NCI-H146 treated with DMSO at 0.1 percent for 48 hours (cell line): ENCODE data around the gene C1QL1.

Experiments
- DNase-seq: peaks from one replicate; lab custom pipeline; 2025; ENCODE audit not compliant: unreplicated experiment; lab: John Stamatoyannopoulos, UW

C1QL1 gene

DNA sequence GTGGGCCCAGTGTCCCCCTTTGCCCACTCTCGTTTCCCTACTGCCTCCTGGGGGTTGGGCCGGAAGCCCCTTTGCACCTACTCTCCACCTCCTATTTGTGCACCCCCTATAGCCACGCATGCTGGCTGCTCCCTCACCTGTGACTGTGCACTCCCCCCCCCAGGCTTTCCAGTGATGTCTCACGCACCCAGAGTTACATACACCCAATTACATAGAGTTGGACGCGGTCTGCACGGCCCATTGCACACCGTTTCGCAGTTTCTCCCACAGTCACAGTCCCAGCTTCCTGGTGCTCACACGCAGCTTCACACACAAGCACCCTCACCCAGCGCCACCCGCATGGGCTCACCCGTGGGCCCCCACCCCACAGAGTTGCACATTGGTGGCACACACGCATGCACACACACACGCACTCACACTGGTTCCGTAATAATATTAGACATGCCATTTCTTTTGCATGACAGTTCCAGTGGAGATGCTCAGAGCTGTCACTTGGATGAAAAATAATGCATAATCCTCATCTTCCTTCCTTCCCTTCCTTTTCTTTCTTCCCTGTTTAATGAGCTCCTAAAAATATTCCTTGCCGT, 21.5 kb upstream of the C1QL1 start:
- DNase-seq = no peak

- DNase-seq = peak; percentile 41
Observed at GRCh38 chr17:44988044-44988942, 20.2 kb upstream of the C1QL1 start.

GRCh38 chr17:44983563-44983962, 15.5 kb upstream of the C1QL1 start:
- no peak for DNase-seq

DNA sequence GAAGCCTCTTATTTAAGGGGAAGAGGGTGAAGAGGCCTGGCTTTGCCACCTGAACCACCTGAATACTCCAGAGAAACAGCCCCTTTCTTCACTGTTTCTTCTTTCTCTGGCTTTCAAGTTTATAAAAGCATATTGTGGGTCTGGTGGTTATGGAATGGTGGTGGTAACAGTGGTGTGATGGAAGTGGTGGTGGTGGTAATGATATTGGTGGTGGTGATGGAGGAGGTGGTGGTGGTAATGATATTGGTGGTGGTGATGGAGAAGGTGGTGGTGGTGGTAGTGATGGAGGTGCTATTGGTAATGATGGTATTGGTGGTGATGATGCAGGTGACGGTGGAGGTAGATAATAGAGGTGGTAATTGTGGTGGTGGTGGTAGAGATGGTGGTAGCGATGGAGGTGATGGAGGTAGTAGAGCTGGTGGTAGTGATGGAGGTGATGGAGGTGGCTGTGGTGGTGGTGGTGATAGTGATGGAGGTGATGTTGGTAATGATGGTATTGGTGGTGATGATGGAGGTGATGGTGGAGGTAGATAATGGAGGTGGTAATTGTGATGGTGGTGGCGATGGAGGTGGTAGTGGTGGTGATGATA, 14.1 kb upstream of the C1QL1 start:
- DNase-seq = no peak

DNA sequence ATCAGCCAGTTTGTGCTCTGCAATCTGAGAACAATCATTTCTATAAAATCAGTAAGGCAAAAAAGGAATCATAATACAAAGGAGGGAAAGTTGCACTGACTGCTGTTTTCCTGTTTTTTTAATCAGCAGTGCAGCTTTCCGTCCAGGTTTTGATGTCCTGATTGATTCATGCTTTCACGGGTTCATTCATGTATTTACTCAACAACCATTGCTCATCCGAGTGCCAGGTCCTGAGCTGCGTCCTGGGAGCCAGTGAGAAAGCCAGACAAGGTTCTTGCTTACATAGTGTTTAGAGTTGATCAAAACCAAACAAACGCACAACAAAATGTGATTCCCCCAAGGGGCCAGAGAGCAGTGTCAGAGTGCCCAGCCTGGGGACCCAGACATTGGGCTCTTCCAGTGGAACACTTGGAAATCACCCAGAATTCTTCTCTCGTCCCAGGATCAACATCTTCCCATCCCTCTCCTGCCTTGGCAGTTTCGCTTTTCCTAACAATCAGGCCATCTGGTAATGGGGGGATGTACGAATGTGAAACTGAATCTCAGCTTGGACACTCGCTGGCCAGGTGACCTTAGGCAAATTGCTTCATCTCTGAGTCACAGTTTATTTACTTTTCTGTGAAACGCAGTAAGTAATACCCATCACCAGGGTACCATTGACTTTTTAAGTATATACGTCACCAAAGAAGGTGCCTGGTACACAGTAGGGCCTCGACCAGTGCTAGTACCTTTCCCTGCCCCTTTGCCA, 13.3 kb upstream of the C1QL1 start:
- DNase-seq = no peak

GRCh38 chr17:44979426-44979995, 11.4 kb upstream of the C1QL1 start:
- no peak for DNase-seq

DNA sequence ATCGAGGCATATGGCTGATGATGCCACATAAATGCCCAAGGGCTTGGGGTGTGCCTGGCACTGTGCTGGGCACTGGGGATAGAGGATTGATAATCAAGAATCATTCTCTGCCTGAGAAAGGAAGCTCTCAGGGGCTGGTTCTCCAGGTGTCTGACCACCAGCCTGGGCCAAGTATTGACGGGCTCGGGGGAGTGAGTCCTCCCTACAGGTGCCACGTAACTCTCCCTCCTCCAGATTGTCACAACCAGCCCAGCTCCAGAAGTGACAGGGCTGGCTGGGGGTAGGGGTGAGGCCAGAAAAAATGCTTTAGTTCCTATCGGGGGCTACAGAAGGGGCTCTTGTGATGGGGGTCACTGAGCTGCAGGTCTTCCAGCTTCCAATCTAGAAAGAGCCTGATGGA, 10.7 kb upstream of the C1QL1 start:
- DNase-seq = no peak

- DNase-seq = no peak
Observed at GRCh38 chr17:44977814-44978550, 9.9 kb upstream of the C1QL1 start.

GRCh38 chr17:44977065-44977464, 9.0 kb upstream of the C1QL1 start:
- no peak for DNase-seq

- DNase-seq = peak; percentile 77
Observed at GRCh38 chr17:44976206-44976605, 8.1 kb upstream of the C1QL1 start.

GRCh38 chr17:44972953-44973352, 4.8 kb upstream of the C1QL1 start:
- no peak for DNase-seq

DNA sequence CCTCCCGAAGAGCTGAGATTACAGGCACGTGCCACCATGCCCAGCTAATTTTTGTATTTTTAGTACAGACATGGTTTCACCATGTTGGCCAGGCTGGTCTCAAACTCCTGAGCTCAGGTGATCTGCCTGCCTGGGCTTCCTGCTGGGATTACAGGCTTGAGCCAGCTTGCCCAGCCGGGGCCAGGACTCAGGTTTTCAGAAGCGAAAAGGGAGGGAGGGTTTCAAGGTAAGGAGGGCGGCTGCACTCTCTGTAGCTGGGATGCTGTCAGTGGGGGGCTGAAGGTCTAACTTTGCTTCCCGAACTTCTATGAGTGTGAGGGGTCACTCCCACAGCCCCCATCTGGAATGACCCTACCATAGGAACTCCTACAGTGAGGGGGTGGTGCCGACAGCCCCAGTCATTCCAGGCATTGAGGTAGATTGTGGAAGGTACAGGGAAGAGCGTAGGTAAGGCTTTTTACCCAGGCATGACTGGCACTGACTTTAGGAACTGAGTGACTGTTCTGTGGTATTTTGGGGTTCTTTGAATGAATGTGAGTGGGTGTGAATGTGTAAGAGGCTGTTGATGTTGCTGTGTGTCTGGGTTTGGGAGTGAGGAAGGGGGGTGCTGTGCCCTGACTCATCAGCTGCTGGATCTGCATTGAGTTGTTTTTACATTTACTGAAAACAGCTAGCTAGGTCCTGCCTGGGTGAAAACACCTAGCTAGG, 3.8 kb upstream of the C1QL1 start:
- DNase-seq = no peak

DNA sequence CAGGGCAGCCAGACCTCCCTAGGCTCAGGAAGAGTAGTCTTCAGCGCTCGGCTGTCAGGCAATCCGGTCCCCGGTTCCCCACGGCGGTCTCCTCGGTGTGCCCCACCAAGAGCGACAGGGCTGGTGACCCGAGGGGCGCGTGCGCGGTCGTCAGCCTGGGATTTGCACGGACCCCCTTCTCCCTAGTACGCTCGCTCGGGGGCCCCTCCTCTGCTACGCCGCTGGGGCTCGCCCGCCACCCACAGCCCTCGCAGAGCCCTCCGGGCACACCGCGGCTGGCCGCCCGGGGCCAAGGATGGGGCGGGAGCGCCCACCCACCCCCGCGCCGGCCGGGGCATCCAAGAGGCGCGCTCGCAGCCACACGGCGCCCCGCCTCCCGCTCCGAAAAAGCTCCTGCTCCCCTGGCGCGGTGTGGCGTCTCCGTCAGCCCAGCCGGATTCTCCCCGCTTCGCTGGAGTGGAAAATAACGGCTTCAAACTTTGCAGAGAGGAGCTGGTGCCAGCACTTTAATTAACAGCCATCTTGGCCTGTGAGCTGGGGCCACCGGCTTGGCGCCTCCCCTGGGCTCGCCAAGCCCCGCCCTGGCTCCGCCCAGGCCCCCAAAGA, 2.1 kb upstream of the C1QL1 start:
- DNase-seq = no peak

DNA sequence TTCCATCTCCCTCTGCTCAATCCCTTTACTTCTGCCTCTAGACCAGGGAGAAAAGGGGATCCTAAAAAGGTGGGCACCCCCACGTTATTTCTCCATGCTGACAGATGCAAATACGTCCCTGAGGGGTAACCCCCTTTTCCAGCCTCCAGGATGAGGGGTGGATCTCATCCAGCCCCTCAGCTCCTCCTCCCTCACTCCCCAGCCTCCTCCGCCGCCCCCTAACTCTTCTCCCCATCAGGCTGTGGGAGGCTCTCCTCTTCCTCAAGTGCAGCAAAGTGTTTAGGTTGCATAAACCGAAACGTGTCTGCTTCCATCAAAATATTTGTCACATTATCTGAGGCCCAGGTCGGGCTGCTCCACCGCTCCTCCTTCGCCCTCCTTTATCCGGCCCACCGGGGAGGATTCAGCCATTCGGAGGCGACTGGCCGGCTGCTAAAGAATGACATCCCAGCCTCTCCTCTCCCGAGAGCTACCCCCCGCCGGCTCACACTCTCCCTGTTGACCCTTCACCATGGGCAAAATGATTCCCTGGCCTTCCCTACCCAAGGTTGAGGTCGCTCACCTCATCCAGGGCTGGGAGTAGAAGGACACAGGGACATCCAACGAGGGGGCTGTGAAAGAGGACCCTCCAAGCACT, 1.2 kb upstream of the C1QL1 start:
- no peak for DNase-seq

DNA sequence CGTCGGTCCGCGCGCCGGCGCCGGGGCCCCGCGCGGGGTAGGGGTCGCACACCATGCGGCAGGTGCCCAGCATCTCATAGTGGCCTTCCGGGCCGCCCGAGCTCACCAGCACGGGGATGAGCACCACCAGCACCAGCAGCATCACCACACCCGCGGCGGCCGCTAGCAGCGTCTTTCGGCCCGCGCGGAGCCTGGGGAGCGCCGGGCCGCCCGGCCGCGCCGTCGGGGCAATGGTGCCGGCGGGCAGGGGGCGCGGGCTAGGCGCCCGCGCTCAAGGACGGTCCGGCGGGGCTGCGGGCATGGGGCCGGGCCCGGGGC, 237 bp downstream of the C1QL1 start:
- no peak for DNase-seq

DNA sequence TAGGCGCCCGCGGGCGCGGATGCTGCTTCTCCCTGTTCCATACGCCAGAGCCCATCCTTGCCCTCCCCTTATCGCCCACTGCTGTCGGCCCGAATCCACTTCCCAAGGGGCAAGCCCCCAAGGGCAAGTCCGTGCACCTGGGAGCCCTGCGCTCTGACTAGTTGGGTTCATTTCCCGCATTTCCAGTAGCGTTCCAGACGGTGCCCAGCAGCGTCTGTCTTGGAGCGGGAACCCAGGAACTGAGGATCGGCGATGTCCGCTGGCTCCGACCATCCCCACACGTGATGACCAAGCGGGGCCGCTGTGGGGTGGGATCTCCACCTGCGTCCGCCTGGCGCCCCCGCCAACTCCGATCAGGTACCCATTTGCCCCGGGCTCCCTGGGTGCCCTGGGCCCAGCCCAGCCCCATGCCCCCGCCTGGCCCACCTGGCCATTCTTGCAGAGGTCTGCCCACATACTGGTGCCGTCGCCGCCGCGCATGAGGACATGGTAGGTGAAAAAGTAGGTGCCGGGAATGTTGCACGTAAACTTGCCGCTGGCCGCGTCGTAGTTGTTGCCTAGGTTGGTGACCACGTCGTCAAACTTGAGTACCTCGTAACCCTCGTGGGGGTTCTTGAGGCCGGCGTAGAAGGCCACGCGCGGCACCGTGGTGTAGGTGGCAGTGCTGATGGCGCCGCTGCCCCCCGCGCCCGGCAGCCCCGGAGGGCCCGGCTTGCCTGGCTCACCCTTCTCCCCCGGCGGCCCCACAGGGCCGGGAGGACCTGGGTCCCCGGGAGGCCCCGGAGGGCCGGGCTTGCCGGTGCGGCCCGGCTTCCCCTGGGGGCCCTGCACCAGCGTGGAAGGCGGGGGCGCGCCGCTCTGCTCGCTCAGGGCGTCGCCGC, 837 bp downstream of the C1QL1 start:
- no peak for DNase-seq

DNA sequence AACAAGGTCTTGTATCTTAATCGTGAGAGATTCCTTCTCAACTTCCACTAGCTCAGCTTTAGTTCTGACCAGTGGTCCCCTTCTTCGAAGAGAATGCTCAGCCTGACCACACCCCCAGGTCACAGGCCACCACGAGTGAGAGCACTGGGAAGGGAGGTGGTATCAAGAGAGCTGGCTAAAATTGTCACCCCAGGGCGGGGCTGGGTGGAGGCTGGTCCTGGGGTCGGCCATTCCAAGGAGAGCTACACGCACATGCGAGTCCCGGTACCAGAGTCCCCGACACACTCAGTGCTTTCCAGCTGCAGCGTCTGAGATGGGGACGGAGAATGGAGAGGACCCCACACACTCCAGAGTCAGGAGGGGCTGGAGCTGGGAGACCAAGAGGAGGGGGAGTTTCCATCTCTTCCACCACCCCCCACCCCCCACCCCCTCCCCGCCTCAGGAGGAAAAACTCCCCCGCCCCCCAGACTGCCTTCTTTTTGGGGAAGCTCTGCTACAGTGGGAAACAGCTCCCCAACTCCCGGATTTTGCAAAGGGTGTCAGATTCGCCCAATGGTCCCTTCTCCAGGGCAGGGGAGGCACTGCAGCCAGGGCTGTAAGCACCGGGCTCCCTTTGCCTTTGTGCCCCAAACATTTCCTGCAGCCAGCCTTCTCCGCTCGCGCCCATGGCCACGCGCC, 1.6 kb downstream of the C1QL1 start:
- no peak for DNase-seq
